GM12878 (cell line): ENCODE measurements around the gene UBASH3A.

Experiments
- CTCF ChIP-seq, 3 experiments: IDR thresholded peaks in 2 of 3; conservative IDR thresholded peaks in 1 of 3; 2 replicates each; pipeline ENCODE4 v1.5.1; 2011; ENCODE audit warnings: low read depth in 3 of 3, low read length in 3 of 3, mild to moderate bottlenecking in 3 of 3, control low read depth in 2 of 3, moderate library complexity in 2 of 3, inconsistent platforms in 1 of 3, mixed read lengths in 1 of 3; ENCODE audit not compliant: control insufficient read depth in 2 of 3, insufficient read depth in 1 of 3; ENCODE audit errors: extremely low read depth in 1 of 3
- MYC ChIP-seq: IDR thresholded peaks from 2 replicates; pipeline ENCODE4 v1.6.1; 2011; ENCODE audit warnings: mild to moderate bottlenecking, low read length, moderate library complexity, inconsistent platforms; ENCODE audit not compliant: insufficient read depth, insufficient replicate concordance, insufficient read length, severe bottlenecking
- SIN3A ChIP-seq: IDR thresholded peaks from 2 replicates; pipeline ENCODE4 v1.6.1; 2012; ENCODE audit warnings: low read depth, low read length, improper control_type of control experiment

DNA sequence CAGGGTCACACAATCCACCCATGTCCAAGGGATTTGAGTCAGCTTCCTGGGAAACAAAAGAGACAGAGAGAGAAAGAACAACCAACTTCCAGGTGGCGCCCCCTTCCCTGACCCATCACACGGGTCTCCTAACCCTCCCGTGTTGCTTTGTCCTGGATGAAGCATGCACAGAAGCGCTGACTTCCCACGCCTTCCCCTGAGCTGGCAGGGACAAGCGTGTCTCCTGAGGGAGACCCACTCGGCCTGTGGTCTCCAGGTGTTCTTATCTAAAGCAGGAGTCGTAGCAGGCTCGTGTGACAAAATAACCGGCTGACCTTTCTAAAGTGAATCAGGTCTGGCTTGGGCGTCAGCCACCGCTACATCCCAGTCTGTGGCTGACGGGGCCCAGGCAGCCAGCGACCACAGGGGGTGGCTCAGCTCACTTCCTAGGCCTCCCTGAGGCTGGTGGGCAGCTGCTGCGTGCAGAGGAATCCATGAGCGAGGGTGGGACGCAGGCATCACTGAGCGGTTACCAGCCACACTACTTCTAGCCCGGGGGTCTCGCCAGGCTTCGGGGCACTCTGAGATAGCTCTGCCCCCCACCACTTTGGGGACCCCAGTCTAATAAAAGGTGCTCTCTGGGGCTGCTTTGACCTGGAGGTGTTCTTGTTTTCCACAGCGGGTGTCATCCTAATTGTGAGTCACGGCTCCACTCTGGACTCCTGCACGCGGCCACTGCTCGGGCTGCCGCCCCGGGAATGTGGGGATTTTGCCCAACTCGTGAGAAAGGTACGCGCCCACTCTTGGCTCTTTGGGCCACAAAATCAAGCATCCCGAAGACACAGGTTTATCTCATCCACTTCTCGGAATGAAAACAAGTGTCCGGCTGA is 40.4 kb downstream of the UBASH3A start:
- no peak for TF ChIP-seq MYC
- TF ChIP-seq CTCF (IDR thresholded peaks at IDR 0.05 in 2 of 3, conservative IDR thresholded peaks at IDR 0.05 in 1 of 3; ENCODE audit: control insufficient read depth in 2 of 3, extremely low read depth in 1 of 3, insufficient read depth in 1 of 3, low read depth in 3 of 3, low read length in 3 of 3) = no peak
- no peak for TF ChIP-seq SIN3A
